HG03095 (cell line): ENCODE data around the gene CEP57L1.
"Not testable (repeated sequence)": the region's sequence is repeated elsewhere in the genome, so short reads cannot be mapped to it uniquely, and the experiment has no call there.

Experiments
- ATAC-seq: cut with Tn5 transposase; IDR thresholded peaks from one replicate; pipeline ENCODE4 v1.9.1; 2021; ENCODE audit warnings: moderate library complexity; ENCODE audit not compliant: unreplicated experiment

CEP57L1 gene

DNA sequence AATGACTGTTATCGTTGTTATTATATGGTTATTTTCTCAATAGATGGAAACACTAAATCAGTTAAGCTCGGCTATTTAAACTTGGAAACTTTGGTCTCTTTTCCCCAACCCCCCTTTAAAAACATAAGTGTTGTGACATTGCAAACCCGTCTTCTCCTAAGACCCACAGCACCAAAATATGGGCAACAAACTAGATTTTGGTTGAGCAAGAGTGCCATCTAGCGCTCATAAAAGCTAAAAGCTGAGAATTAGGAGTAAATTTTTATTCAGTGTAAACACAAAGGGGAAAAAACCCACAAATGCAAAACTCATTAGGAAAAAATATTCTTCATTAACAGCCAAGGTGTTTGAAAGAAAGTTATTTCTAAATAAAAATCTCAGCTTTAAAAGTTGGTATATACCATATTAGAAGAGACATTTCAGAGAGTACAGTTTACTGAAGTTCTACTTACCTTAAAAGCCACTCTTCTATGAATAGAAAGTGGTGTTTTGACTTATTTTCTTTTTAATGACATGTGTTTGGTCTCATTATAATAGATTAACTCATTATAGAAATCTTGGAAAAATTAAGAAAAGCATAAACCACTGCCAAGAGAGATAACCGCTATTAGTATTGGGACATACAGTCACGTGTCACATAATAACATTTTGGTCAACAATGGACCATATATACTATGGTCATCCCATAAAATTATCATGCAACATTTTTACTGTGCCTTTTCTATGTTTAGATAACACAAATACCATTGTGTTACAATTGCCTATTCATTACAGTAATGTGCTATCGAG is 21.8 kb upstream of the CEP57L1 start:
- ATAC-seq = no peak

DNA sequence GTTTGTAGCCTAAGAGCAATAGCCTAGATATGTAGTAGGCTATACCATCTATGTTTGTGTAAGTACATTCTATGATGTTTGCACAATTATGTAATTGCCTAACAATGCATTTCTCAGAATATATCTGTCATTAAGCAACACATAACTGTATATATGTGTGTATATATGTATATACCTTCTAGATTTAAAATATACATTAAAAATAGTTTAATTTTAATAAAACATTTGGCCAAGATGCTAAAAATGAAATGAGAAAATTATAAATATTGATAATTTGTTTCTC is 21.2 kb upstream of the CEP57L1 start:
- no peak for ATAC-seq

DNA sequence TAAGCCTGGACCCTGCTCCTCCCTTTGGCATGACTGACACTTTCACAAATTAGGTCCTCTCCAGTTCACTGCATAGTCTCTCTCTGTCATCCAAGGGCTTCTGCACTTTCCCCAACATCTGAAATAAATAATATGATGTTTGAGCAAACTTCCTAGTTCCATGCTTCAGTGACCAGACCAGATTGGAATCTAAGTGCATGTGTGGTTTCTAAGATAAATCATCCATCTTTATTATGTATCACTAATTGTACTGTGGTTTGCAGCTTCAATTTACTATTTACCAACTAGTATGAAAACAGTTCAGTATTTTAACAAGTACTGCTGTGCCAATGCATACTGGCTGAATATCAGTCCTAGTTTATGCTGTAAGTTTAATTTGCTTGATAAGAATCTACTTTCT is 19.4 kb upstream of the CEP57L1 start:
- no peak for ATAC-seq

DNA sequence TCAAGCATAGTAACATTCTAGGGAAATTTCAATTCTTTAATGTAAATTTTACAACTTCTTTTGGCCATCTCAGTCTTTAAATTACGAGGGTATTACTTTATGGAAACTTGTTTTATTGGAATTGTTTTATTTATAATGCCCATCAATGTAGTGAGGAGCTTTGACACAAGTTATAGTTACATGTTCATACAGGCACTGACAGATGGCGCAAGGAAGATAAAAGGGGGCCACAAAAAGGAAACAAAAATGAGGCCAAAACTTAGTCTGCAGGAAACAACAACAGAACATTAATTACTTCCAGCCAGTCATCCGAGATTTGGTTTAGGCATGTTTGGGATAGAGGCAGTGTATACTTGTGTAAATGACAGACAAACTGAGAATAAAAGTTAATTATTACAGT is 18.9 kb upstream of the CEP57L1 start:
- ATAC-seq = no peak

DNA sequence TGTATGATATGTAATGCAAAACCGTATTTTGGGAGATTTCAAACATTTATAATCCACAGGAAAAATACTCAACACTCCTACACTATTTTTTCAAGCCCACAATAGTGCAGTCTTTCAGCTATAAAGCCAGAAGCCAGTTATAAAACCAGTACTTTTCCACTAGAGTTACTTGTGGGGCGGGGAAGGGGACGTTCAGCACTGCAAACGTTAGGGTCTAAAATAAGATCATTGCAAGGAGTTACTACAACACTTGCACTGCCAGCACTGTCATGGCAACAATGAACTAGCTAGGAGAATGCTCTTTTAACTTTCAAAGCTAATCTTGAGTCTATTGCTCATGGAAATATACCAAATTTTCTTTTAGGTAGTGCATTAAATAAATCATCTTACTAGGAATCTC is 15.3 kb upstream of the CEP57L1 start:
- ATAC-seq = no peak

DNA sequence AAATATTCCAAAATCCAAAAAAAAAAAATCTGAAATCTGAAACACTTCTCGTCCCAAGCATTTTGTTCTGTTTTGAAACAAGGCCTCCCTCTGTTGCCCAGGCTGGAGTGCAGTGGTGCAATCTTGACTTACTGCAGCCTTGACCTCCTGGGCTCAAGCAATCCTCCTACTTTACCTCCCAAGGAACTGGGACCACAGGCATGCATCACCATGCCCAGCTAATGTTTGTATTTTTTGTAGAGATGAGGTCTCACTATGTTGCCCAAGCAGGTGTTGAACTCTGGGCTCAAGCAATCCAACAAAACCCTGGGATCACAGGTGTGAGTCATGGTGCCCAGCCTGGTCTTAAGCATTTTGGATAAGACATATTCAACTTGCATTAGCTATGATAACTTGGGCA is 14.3 kb upstream of the CEP57L1 start:
- no peak for ATAC-seq

DNA sequence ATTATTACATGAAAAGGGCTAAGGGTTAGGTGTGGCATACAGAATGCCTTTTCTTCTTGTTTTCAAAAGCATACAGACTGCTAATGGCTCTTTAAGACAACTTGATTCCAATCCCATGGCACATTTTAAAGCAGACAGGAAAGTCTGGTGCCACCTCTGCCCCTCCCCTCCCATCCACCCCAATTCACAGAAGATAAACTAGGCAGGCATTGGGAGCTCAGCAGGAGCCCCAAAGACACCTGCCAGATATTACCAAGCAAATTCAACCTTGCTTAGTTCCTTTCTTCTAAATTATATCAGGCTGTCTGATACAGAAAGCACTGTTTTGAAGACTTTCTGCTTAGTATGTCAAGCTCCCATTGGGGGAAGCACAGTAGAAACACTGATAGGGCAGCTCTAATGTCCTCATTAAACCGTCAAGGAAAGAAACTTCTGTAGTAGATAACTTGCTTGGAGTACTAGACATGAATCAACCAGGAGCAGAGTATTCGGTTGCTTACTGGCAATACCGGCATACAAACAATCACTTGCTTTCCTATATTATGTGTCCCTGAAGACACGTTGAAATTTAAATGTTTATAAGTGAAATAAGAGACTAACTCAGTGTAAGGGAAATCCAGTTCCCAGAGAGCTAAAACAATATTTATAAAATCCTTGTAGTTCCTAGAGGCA is 13.7 kb upstream of the CEP57L1 start:
- ATAC-seq = no peak

DNA sequence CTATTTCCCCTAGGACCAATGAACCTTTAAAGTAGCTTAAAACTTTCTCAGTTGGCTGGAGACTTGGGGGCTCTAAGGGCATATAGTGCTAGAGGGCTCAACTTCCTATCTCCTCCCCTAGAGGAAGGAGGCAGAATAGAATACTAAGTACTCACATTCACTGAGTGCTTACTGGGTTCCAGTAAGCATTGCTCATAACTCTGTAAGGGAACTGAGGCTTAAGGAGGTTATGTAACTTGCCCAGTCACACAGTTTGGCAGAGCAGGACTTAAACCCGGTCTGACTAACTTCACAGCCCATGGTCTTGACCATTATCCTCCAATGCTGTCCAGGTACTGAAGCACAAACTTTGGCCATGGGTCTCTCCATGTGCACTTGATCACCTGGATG is 13.1 kb upstream of the CEP57L1 start:
- ATAC-seq = no peak

DNA sequence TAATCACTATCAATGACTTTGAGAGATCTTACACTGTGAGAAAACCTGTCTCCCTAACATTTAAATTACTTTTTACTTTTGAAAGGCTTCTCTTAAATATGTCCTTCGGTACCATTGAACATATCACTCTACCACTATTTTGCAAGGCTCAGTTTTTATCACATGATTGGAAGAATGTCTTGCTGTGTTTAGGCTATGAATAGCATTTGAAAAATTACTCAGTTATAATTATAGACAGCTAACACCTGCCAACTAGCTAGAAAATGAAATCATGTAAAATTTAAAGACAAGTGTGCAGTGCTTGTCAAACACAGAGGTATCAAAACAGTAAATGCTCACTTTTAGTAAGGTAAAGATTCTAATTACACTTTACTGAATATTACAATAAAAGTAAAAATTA is 11.7 kb upstream of the CEP57L1 start:
- no peak for ATAC-seq

DNA sequence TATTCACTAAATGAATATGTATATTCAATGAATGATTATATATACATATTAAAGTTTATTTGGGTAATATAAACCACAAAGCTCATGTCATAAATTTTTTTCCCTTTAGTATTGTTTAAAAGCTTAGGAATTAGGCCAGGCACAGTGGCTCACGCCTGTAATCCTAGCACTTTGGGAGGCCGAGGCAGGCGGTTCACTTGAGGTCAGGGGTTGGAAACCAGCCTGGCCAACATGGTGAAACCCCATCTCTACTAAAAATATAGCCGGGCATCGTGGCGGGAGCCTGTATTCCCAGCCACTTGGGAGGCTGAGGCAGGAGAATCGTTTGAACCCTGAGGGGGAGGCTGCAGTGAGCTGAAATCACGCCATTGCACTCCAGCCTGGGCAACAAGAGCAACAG is 11.2 kb upstream of the CEP57L1 start:
- not testable (repeated sequence) for ATAC-seq

DNA sequence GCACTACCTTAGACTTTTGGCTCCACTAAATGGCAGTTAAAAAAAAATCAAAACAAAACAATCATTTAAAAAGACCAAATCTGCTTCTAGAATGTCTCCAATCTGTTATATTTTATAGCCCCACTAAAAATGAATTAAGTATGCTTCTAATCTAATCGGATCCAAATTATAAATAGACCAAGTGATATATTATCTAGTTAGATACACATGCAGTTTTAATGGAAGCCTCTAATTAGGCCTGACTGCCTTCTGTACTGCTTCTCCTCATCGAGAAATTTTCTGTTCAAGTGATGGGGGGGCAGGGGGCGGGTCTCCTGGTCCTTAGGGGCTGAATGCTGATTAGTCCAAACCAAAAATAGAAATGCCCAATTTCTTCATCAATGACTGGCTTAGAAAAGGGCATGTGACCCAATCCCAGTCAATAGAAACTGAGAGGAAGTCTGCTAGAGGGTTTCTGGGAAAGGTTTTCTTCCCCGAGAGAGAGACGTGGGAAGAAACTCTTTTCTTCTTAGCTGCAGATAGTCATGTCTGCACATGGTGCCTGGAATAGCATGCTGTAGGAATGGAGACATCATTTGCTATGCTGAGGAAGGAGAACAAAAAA is 7.5 kb upstream of the CEP57L1 start:
- ATAC-seq = no peak

DNA sequence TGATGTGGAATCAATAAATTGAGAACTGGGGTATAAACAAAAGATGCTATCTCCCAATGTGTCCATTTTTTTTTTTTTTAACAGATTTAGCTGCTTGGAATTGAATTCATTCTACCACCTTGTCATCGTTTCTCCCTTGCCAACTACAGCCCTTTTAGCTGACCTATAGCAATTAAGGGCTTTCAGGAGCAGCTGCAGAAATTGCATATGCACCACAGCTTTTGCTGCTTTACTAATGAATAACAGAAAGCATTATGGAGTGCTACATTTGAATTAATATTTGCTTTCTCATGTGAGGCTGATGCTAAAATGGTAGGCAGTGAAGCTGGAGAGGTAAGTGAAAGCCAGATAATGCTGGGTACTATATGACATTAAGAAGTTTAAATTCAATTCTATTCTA is 6.3 kb upstream of the CEP57L1 start:
- no peak for ATAC-seq

DNA sequence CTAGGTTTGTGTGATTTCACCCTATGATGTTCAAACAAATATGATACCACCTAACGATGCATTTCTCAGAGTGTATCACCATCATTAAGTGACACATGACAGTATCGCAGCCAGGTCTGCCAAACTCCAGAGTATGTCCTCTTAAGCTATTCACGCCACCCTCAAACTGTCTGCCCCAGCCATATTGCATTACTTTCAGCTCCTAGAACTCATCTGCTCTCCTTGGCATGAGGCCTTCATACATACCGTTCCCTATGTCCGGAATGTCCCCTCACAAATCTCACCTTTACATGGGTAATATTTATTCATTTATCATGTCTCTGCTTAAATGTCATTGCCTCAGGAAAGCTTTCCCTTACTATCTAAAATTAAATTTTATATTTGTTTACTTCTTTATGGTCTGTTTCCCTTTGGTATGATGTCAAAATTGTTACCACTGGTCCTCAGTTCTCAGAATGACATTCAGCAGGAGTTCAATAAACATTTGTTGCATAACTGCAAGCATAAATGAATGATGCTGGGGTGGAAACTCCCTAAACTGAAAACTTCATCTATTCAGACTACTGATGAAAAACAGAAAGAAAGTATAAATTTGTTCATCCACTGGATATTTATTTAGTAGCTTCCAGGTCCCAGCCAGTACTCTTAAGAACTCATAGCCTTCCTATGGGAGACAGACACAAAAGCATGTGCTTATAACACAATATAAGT is 3.8 kb upstream of the CEP57L1 start:
- ATAC-seq = no peak

DNA sequence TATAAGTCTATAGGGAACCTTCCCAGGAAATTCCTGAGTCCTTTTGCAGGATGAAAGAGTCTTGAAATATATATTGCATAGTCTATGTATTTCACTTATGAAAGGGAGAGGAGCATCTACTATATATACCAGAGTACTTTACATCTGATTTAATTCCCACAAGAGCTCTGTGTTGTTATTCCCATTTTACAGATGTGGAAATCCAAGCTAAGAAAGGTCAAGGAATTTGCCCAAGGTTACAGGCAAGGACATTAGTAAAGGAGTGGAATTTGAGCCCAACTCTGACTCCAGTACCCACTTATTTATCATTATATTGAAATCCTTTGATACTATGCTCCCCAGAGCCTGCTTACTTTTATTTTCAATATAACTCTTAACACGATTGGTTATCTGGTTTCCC is 3.2 kb upstream of the CEP57L1 start:
- no peak for ATAC-seq

DNA sequence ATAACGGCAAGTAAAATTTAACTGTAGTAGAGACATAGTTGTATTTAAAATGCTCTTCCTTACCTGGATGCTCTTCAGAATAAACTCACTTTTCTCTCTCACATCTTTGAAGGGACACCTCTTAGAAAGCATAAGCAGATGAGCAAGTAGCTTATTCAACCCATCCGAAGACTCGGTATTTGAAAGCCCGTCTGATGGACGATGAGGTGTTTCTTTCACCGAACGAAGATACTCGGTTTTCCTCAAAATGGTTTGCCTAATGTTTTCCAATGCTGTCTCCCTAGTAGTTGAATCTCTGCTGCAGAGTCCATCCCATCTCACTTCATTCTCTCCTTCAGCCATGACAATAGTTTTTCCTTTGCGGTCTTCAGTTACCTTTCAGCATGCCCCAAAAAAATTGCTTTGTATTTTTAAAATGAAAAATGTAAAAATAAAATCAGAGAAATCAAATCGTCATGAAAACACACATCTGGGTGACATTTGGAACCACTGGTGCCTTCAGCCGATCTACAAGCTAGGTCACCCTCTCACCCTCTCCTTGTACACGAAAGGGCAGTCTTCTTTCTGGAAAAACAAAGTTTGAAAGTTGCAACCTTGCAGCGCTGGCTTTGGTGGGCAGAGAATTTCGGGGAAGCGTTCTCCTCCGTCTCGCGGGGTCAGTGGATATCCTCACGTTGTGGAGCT is 1.4 kb upstream of the CEP57L1 start:
- ATAC-seq = no peak

DNA sequence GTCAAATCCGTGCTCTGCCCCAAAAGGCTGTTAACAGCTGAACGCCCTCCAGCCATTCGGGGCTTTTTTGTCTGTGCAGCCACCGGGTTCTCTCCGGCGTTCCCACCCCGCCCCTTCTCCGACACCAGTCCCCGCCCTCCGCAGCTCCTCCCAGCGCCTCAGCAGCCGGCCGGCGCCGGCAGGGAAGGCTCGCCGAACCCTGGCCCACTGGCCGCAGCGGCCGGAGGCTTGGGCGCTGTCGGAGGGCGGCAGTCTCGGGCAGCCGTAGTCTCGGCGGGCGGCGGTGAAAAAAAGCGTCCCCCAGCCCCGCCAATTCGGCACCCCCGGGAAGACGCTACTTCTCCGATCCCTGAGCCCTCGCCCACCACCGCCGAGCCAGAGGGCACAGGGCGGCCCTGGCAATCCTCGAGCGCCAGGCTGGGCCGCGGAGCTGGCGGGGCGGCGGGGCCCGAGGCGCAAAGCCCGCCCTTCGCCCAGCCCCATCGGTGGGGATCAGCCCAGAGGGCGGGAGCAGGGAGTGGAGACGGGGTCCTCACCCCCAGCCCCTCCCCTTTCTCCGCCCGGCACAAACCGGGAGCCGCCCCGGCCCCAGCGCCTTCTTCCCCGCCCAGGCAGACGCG is 781 bp upstream of the CEP57L1 start, which contains the start of gene SESN1:
TSS of gene SESN1 (minus strand) at position 431 of the 620 bp plus-strand sequence. CDS start 773 bp downstream, outside the sequence.
- ATAC-seq = peak; percentile 68

DNA sequence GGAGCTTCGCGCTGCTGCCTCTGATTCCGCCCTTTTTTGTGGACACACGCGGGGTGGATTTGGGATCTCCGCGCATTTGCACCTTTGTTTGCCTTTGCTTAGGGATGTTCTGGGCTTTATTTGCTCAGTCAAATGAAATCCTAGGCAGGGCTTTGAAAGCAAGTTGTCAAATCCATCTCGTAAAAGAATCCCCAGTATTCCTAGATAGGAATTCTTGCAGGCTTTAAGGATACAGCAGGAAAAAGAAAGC is 453 bp downstream of the CEP57L1 start:
- no peak for ATAC-seq

DNA sequence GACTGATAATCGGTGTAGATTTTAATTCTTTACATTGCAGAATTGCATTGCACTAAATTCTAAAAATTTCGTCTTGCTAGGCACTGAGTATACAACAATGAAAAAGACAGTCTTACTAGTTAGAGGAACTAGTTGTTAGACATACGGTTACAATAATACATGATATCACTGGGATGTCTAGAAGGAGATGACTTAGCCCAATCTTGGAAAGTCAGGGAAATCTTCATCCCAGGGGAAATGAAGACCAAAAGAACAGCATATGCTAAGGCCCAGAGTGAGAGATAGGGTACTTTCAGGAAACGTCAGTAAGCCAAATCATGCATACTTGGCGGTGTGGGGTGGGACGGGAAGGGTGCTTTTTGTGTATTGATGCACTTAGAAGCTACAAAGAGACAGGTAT is 901 bp downstream of the CEP57L1 start:
- no peak for ATAC-seq

DNA sequence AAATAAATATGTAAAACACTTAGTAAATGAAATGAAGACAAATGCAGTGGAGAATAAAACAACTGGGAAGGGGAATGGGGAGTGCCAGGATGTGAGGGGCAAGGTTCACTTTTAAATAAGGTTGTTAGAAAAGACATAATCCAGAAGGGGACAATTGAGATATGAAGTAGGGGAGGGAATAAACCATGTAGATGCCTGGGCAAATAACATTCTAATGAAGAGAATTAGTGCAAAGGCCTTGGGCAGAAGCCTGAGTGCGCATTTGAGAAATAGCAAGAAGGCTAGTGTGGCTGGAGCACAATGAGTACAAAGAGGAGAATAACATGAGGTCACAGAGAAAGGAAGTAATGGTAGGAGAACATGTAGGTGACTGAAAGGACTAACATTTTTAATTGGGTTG is 2.4 kb downstream of the CEP57L1 start:
- no peak for ATAC-seq

DNA sequence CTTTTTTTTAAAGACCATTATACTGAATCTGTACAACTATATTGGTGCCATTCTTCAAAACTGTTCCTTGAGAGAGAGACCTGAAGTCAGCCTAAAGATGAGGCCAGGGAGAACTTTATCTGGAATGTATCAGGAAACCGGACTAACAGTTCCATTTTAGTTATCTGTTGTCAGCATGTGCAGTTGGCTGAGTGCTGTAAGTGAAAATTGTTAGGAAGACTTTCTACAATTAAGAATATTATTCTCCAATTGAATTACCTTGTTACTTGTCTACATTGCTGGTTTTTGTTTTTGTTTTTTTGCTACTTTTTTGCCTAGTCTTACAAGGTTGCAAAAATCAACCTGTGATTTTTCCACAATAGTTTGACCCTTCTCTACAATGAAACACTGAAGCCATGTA is 7.5 kb downstream of the CEP57L1 start:
- no peak for ATAC-seq

DNA sequence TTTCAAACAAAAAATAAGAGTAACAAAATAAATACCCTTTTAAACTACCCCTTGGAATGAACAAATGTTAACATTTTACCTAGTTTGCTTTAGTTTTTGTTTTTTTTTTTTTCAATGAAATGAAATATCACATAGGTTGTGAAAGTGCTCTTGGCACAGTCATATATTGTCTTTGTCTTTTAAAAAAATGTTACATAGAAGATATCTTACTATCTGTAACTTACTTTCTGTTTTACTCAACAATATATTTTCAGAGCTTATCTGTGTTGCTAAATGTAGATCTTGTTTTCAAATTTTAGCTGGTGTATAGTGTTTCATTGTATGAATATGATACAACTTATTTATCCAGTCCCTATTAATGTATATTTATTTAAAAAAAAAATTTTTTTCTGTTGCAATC is 8.6 kb downstream of the CEP57L1 start:
- ATAC-seq = no peak
